MCF 10A (cell line): ENCODE data around the gene APBA1. TPM values are rescaled to one million over a fixed set of nuclear protein-coding genes. Genes with fewer than 3 reads are reported as not detected.

Experiments
- BruUV-seq: library from RNA; stranded (reverse); fragments of 400-500 nt; replicated peaks from 2 replicates; lab custom pipeline; 2021; lab: Mats Ljungman, UMichigan
- CTCF ChIA-PET: fragments of 300-600 bp; sonication (Branson Sonifier 250); formaldehyde crosslinking; extraction: SDS; loops from one replicate; lab custom pipeline; 2021; ENCODE audit warnings: antibody characterized with exemption, inconsistent platforms; lab: Yijun Ruan, JAX
- POLR2A ChIA-PET: fragments of 300-600, 350-650 bp; sonication (Branson Sonifier 250); formaldehyde crosslinking; extraction: SDS; loops from one replicate; lab custom pipeline; 2020; ENCODE audit warnings: antibody characterized with exemption, inconsistent platforms; lab: Yijun Ruan, JAX
- DNase-seq: peaks from one replicate; pipeline ENCODE4 v3.0.0-alpha.2; 2018; ENCODE audit not compliant: unreplicated experiment
- H3K27ac Mint-ChIP-seq: one replicate; pipeline ENCODE4 v1.8.0; 2022; ENCODE audit warnings: mild to moderate bottlenecking, low read depth, mixed read lengths; ENCODE audit not compliant: unreplicated experiment
- H3K27me3 Mint-ChIP-seq: one replicate; pipeline ENCODE4 v1.8.0; 2022; ENCODE audit warnings: mixed read lengths; ENCODE audit not compliant: insufficient read depth, unreplicated experiment
- H3K36me3 Mint-ChIP-seq: one replicate; pipeline ENCODE4 v1.8.0; 2022; ENCODE audit warnings: mild to moderate bottlenecking, moderate library complexity, mixed read lengths; ENCODE audit not compliant: insufficient read depth, unreplicated experiment
- H3K4me1 Mint-ChIP-seq: one replicate; pipeline ENCODE4 v1.8.0; 2022; ENCODE audit warnings: mixed read lengths; ENCODE audit not compliant: insufficient read depth, unreplicated experiment
- H3K4me3 Mint-ChIP-seq: one replicate; pipeline ENCODE4 v1.8.0; 2022; ENCODE audit warnings: mild to moderate bottlenecking, moderate library complexity, mixed read lengths; ENCODE audit not compliant: unreplicated experiment
- H3K9me3 Mint-ChIP-seq: one replicate; pipeline ENCODE4 v1.8.0; 2022; ENCODE audit warnings: mixed read lengths; ENCODE audit not compliant: unreplicated experiment
- intact Hi-C: fragments of 100-400 bp; cut with micrococcal nuclease; formaldehyde crosslinking; loops from 2 replicates; pipeline ENCODE4 v1.14.1; 2022
- total RNA-seq: library from RNA; stranded (reverse); gene quantifications from 2 replicates; pipeline ENCODE4 v1.2.3, GENCODE V29; 2022
- TF ChIP-seq, protein P1 (sequence below): fragments of 200-600 bp; IDR thresholded peaks from one replicate; pipeline ENCODE4 v1.8.0; 2022; ENCODE audit warnings: antibody characterized with exemption, mild to moderate bottlenecking; ENCODE audit not compliant: unreplicated experiment

Gene APBA1
- total RNA-seq, 1 experiment from 2014 or later = 0.07 TPM

DNA sequence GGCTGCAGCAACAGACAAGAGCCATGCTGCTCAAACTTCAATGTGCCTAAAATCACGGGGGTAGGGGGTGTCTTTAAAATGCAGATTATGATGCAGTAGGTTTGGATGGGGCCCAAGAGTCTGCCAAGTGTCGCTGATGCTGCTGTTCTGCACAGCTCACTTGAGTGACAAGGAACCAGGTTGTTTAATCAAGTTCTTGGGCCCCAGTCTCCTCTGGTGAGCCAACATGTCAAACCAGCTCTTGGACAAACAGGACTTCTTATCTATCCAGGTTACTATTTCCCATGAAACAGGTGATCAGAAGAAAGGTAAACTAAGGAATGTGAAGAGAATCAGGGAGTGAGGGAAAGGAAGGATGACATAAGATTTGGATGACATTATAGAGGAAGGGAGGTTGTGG is 78.0 kb downstream of the APBA1 start:
- ChIA-PET POLR2A (no interaction called here), CTCF (interaction anchor here (0.7 kb wide), 1 partner anchor 173 kb away, joined by 3 read pairs; no protein-coding TSS in a partner anchor)
- TF ChIP-seq, protein P1, sequence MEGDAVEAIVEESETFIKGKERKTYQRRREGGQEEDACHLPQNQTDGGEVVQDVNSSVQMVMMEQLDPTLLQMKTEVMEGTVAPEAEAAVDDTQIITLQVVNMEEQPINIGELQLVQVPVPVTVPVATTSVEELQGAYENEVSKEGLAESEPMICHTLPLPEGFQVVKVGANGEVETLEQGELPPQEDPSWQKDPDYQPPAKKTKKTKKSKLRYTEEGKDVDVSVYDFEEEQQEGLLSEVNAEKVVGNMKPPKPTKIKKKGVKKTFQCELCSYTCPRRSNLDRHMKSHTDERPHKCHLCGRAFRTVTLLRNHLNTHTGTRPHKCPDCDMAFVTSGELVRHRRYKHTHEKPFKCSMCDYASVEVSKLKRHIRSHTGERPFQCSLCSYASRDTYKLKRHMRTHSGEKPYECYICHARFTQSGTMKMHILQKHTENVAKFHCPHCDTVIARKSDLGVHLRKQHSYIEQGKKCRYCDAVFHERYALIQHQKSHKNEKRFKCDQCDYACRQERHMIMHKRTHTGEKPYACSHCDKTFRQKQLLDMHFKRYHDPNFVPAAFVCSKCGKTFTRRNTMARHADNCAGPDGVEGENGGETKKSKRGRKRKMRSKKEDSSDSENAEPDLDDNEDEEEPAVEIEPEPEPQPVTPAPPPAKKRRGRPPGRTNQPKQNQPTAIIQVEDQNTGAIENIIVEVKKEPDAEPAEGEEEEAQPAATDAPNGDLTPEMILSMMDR = no peak
- no peak for DNase-seq
- Mint-ChIP-seq H3K27ac (no peak overlapping the region), H3K27me3 (peaks cover 55% of the 10 kb centered on the region), H3K9me3 (no peaks in the 10 kb centered on the region), H3K4me1 (no peaks in the 10 kb centered on the region), H3K4me3 (no peak overlapping the region), H3K36me3 (no peaks in the 10 kb centered on the region)
- no TSS peak for BruUV-seq
- intact Hi-C loops = no loop called here

DNA sequence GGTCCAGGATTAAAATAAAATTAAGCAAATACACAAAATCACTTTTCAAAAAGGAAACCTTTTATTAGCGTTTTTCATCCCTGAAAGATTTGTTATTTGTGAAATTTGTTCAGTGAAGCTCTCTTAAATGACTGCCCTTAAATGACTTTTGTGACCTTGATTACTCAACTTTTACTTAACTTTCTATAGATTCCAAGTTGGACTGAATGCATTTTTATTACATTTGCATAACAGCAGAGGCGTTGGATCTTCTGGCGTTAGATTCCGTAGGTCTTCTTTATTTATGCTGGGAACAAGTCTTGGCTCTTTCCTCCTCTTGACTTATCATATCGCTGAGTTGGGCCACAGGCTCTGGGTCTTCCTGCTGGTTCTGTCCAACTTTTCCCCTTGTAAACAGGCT is 78.4 kb downstream of the APBA1 start:
- DNase-seq = no peak
- CTCF ChIA-PET = interaction anchor here (0.7 kb wide), 1 partner anchor 172 kb away, joined by 3 read pairs; no protein-coding TSS in a partner anchor
- POLR2A ChIA-PET = no interaction called here
- Mint-ChIP-seq H3K9me3 (no peaks in the 10 kb centered on the region), H3K4me1 (no peaks in the 10 kb centered on the region), H3K27ac (no peak overlapping the region), H3K27me3 (peaks cover 55% of the 10 kb centered on the region), H3K36me3 (no peaks in the 10 kb centered on the region), H3K4me3 (no peak overlapping the region)
- intact Hi-C loops = no loop called here
- TF ChIP-seq, protein P1 = no peak
- no TSS peak for BruUV-seq

DNA sequence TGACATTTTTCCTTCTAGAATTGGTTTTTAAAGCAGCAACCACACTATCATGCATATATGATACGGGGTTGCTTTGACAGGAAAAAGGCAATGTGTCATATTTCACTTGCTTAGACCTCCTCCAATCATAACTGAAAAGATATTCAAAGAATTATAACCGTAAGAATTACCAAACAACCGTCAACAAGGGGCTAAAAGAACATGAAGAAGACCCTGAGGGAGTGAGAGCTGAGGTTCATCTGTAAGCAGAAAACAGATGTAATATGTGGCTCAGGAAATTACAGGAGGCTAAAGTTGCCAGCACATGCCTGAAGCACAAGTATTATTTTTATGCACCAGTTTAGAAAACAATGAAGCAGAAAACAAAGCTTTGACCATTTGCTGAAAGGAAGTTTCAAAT is 78.9 kb downstream of the APBA1 start:
- H3K36me3 Mint-ChIP-seq = no peaks in the 10 kb centered on the region
- no peak overlapping the region for H3K27ac Mint-ChIP-seq
- no peaks in the 10 kb centered on the region for H3K4me1 Mint-ChIP-seq
- no peaks in the 10 kb centered on the region for H3K9me3 Mint-ChIP-seq
- intact Hi-C loops = no loop called here
- peaks cover 58% of the 10 kb centered on the region for H3K27me3 Mint-ChIP-seq
- ChIA-PET POLR2A (no interaction called here), CTCF (no interaction called here)
- no peak for DNase-seq
- TF ChIP-seq, protein P1 = no peak
- no TSS peak for BruUV-seq
- H3K4me3 Mint-ChIP-seq = no peak overlapping the region

DNA sequence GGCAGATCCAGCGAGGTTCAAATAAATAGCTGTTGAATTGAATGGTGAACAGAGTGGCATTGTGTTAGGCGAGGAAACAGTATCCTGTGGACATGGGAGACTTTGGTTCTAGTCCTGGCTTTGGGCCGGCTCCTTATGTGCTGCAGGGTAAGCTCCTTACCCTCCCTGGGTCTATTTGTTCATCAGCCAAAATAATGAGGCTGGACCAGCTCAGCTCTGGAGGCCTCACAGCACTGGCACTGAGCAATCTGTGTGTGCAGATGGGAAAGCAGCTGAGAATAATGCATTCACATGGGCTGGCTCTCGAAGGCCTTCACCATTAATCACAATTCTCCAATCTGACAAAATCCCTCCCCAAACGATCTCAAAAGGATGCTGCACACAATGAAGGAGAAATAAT is 81.9 kb downstream of the APBA1 start:
- no TSS peak for BruUV-seq
- no peaks in the 10 kb centered on the region for H3K4me1 Mint-ChIP-seq
- no peaks in the 10 kb centered on the region for H3K9me3 Mint-ChIP-seq
- H3K4me3 Mint-ChIP-seq = no peak overlapping the region
- no peaks in the 10 kb centered on the region for H3K36me3 Mint-ChIP-seq
- peaks cover 68% of the 10 kb centered on the region for H3K27me3 Mint-ChIP-seq
- ChIA-PET POLR2A (no interaction called here), CTCF (interaction anchor here (0.7 to 1.5 kb wide), 3 partner anchors 10 to 83 kb away, joined by 3 to 4 read pairs (median 3); partner anchors contain the start of gene APBA1)
- H3K27ac Mint-ChIP-seq = no peak overlapping the region
- intact Hi-C loops = no loop called here
- DNase-seq = no peak
- TF ChIP-seq, protein P1 = no peak
